ENCODE data around the gene PTX3. TPM values are rescaled to one million over a fixed set of nuclear protein-coding genes. Genes with fewer than 3 reads are reported as not detected.
A peak's percentile ranks its signal among the peaks of the same experiment; 100 is the strongest.

Gene PTX3
- total and polyA plus RNA-seq, 10 of the 15 experiments (the other 5 are each of a cell fraction or from before 2014, with no cell fraction given) = 0.03 to 0.11 (median 0.06) TPM; not detected in 7

- ChIA-PET CTCF (no interaction called here), SMC1A (ENCODE audit: uncharacterized antibody, unreplicated experiment) (interaction anchor here (0.7 kb wide), 1 partner anchor 807 kb away, joined by 3 read pairs; no protein-coding TSS in a partner anchor), RAD21 (ENCODE audit: unreplicated experiment) (no interaction called here), POLR2A (no interaction called here)
- 0 out of 2 replicates have a peak, but pooled peaks have one; percentile 32 for TF ChIP-seq NFYB (IDR thresholded peaks at IDR 0.05; ENCODE audit: insufficient read depth, low read depth, low read length)
- no peak for TF ChIP-seq MTA3 (IDR thresholded peaks at IDR 0.05; ENCODE audit: borderline replicate concordance, low read length)
- no peak for TF ChIP-seq CBFB (IDR thresholded peaks at IDR 0.05; ENCODE audit: low read depth)
- TF ChIP-seq CREM (IDR thresholded peaks at IDR 0.05; ENCODE audit: low read depth) = no peak
- TF ChIP-seq KDM1A (IDR thresholded peaks at IDR 0.05; ENCODE audit: borderline replicate concordance) = no peak
- Histone ChIP-seq H3K79me2 (ENCODE audit: control insufficient read depth, insufficient read depth, low read length) (no peaks in the 10 kb centered on the region), H3K4me3 (no peak overlapping the region), H3K9ac (ENCODE audit: control insufficient read depth, insufficient read depth, low read length) (no peak overlapping the region), H2AFZ (ENCODE audit: control insufficient read depth, low read depth, low read length) (no peak overlapping the region), H4K20me1 (ENCODE audit: control insufficient read depth, insufficient read depth) (no peaks in the 10 kb centered on the region), H3K4me1 (ENCODE audit: control insufficient read depth, insufficient read depth, low read length) (no peaks in the 10 kb centered on the region), H3K27ac (ENCODE audit: control insufficient read depth, insufficient read depth) (no peak overlapping the region), H3K9me3 (replicated peaks; ENCODE audit: control insufficient read depth, insufficient read depth, low read length) (no peaks in the 10 kb centered on the region), H3K4me2 (ENCODE audit: control insufficient read depth, insufficient read depth) (no peak overlapping the region), H3K36me3 (ENCODE audit: control insufficient read depth in 2 of 2, insufficient read depth in 2 of 2, low read length in 1 of 2) (no peaks in the 10 kb centered on the region), H3K27me3 (replicated peaks in 1 of 2; ENCODE audit: control insufficient read depth in 2 of 2, insufficient read depth in 2 of 2, low read length in 1 of 2) (no peaks in the 10 kb centered on the region)
- ATAC-seq (0 out of 3 replicates have a peak, but pooled peaks have one; percentile 15), DNase-seq (ENCODE audit: low read depth, low spot score) (no peak), FAIRE-seq (no peak)
- no TSS peak for BruUV-seq (replicated peaks)
- in situ Hi-C loops (cut with MboI) (no loop called here), intact Hi-C loops (cut with micrococcal nuclease; ENCODE audit: unreplicated experiment) (no loop called here)
Observed at GRCh38 chr3:157488144-157488543, 51.5 kb downstream of the PTX3 start.

- no peak overlapping the region for H3K4me3 ChIP-seq
- ChIA-PET SMC1A (ENCODE audit: uncharacterized antibody, unreplicated experiment) (no interaction called here), POLR2A (no interaction called here), CTCF (no interaction called here), RAD21 (ENCODE audit: unreplicated experiment) (no interaction called here)
- BruUV-seq (replicated peaks) = no TSS peak
- ATAC-seq (no peak), FAIRE-seq (no peak), DNase-seq (ENCODE audit: low read depth, low spot score) (no peak)
- no peak overlapping the region for H3K4me2 ChIP-seq (ENCODE audit: control insufficient read depth, insufficient read depth)
- H4K20me1 ChIP-seq (ENCODE audit: control insufficient read depth, insufficient read depth) = no peaks in the 10 kb centered on the region
- no peaks in the 10 kb centered on the region for H3K36me3 ChIP-seq (ENCODE audit: control insufficient read depth in 2 of 2, insufficient read depth in 2 of 2, low read length in 1 of 2)
- in situ Hi-C loops (cut with MboI) (no loop called here), intact Hi-C loops (cut with micrococcal nuclease; ENCODE audit: unreplicated experiment) (loop anchor here (5.0 to 10.0 kb wide), 3 partner anchors 136 to 289 kb away; no protein-coding TSS in a partner anchor)
- H3K79me2 ChIP-seq (ENCODE audit: control insufficient read depth, insufficient read depth, low read length) = no peaks in the 10 kb centered on the region
- no peaks in the 10 kb centered on the region for H3K4me1 ChIP-seq (ENCODE audit: control insufficient read depth, insufficient read depth, low read length)
- no peaks in the 10 kb centered on the region; a peak in 1 of 4 replicates for H3K27me3 ChIP-seq (replicated peaks in 1 of 2; ENCODE audit: control insufficient read depth in 2 of 2, insufficient read depth in 2 of 2, low read length in 1 of 2)
- 79% methylated on average over 2 of the region's 2 CpGs for WGBS (ENCODE audit: insufficient coverage, insufficient replicate concordance, low lambda C conversion rate, missing lambda C conversion rate)
- H3K9ac ChIP-seq (ENCODE audit: control insufficient read depth, insufficient read depth, low read length) = no peak overlapping the region
- no peak overlapping the region for H3K27ac ChIP-seq (ENCODE audit: control insufficient read depth, insufficient read depth)
- no peaks in the 10 kb centered on the region for H3K9me3 ChIP-seq (replicated peaks; ENCODE audit: control insufficient read depth, insufficient read depth, low read length)
- no peak overlapping the region for H2AFZ ChIP-seq (ENCODE audit: control insufficient read depth, low read depth, low read length)
- no peak for TF ChIP-seq CREB1 (IDR thresholded peaks at IDR 0.05; ENCODE audit: low read depth)
- no peak for TF ChIP-seq JUND (IDR thresholded peaks at IDR 0.05; ENCODE audit: low read depth, low read length)
- TF ChIP-seq PAX5 (IDR thresholded peaks at IDR 0.05; ENCODE audit: borderline replicate concordance, low read depth, low read length) = no peak
- no peak for TF ChIP-seq MEF2A (IDR thresholded peaks at IDR 0.05; ENCODE audit: insufficient read depth, low read depth, low read length)
- no peak for TF ChIP-seq MLLT1 (IDR thresholded peaks at IDR 0.05)
- TF ChIP-seq WRNIP1 (IDR thresholded peaks at IDR 0.05; ENCODE audit: borderline replicate concordance, low read depth, low read length) = no peak
- no peak for TF ChIP-seq BACH1 (IDR thresholded peaks at IDR 0.05; ENCODE audit: borderline replicate concordance)
- no peak for TF ChIP-seq RB1 (IDR thresholded peaks at IDR 0.05; ENCODE audit: borderline replicate concordance)
- TF ChIP-seq KAT2A (conservative IDR thresholded peaks at IDR 0.05; ENCODE audit: control insufficient read depth, low read depth, low read length) = no peak
- TF ChIP-seq USF1 (IDR thresholded peaks at IDR 0.05; ENCODE audit: borderline replicate concordance, extremely low read length, insufficient read depth, low read depth, low read length) = no peak
- no peak for TF ChIP-seq RAD21 (IDR thresholded peaks at IDR 0.05; ENCODE audit: insufficient read depth, low read depth, low read length)
- no peak for TF ChIP-seq ZNF384 (IDR thresholded peaks at IDR 0.05; ENCODE audit: borderline replicate concordance, low read depth, low read length)
- no peak for TF ChIP-seq NFXL1 (IDR thresholded peaks at IDR 0.05; ENCODE audit: borderline replicate concordance)
Observed at GRCh38 chr3:157491136-157491535, 54.5 kb downstream of the PTX3 start.
